Measurements from ENCODE around the gene AGPS. TPM values are rescaled to one million over a fixed set of nuclear protein-coding genes. Genes with fewer than 3 reads are reported as not detected.

The AGPS gene
- total and polyA plus RNA-seq, 9 of the 15 experiments (the other 6 are each of a cell fraction or from before 2014, with no cell fraction given) = 15.5 to 211 (median 63.1) TPM

- TF ChIP-seq DLX4 (CRISPR knock-in tag; IDR thresholded peaks at IDR 0.05) (no peak), RBM17 (IDR thresholded peaks at IDR 0.05; ENCODE audit: borderline replicate concordance, low read depth, low read length) (no peak), LARP7 (IDR thresholded peaks at IDR 0.05) (no peak), NKRF (IDR thresholded peaks at IDR 0.05; ENCODE audit: borderline replicate concordance) (peak; percentile 86; the same call in 1 of the 2 replicates), ZNF431 (CRISPR knock-in tag; IDR thresholded peaks at IDR 0.05) (no peak), KDM5B (IDR thresholded peaks at IDR 0.05; ENCODE audit: insufficient replicate concordance, low read depth, low read length) (peak; percentile 88), PCBP2 (IDR thresholded peaks at IDR 0.05; ENCODE audit: low read depth, low read length, poor library complexity, severe bottlenecking) (peak; percentile 34), ZNF318 (IDR thresholded peaks at IDR 0.05; ENCODE audit: borderline replicate concordance in 1 of 2, low read depth in 1 of 2) (no peak)
- TF ChIP-seq, protein P1, sequence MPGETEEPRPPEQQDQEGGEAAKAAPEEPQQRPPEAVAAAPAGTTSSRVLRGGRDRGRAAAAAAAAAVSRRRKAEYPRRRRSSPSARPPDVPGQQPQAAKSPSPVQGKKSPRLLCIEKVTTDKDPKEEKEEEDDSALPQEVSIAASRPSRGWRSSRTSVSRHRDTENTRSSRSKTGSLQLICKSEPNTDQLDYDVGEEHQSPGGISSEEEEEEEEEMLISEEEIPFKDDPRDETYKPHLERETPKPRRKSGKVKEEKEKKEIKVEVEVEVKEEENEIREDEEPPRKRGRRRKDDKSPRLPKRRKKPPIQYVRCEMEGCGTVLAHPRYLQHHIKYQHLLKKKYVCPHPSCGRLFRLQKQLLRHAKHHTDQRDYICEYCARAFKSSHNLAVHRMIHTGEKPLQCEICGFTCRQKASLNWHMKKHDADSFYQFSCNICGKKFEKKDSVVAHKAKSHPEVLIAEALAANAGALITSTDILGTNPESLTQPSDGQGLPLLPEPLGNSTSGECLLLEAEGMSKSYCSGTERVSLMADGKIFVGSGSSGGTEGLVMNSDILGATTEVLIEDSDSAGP (CRISPR knock-in tag; IDR thresholded peaks at IDR 0.05) = no peak; the same call in 1 of the 2 replicates
- TF ChIP-seq, protein P2, sequence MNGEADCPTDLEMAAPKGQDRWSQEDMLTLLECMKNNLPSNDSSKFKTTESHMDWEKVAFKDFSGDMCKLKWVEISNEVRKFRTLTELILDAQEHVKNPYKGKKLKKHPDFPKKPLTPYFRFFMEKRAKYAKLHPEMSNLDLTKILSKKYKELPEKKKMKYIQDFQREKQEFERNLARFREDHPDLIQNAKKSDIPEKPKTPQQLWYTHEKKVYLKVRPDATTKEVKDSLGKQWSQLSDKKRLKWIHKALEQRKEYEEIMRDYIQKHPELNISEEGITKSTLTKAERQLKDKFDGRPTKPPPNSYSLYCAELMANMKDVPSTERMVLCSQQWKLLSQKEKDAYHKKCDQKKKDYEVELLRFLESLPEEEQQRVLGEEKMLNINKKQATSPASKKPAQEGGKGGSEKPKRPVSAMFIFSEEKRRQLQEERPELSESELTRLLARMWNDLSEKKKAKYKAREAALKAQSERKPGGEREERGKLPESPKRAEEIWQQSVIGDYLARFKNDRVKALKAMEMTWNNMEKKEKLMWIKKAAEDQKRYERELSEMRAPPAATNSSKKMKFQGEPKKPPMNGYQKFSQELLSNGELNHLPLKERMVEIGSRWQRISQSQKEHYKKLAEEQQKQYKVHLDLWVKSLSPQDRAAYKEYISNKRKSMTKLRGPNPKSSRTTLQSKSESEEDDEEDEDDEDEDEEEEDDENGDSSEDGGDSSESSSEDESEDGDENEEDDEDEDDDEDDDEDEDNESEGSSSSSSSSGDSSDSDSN (IDR thresholded peaks at IDR 0.05; ENCODE audit: borderline replicate concordance in 1 of 2, low read depth in 2 of 2, low read length in 2 of 2) = peak; percentile 16 to 72; a peak in 2 of 4 replicates
Measured at GRCh38 chr2:177392373-177393202, at the start of gene AGPS (continued).
